Thymus (tissue), 11 donors: ENCODE measurements around the gene CD302. TPM values are rescaled to one million over a fixed set of nuclear protein-coding genes. Genes with fewer than 3 reads are reported as not detected.
"Not testable (repeated sequence)": the region's sequence is repeated elsewhere in the genome, so short reads cannot be mapped to it uniquely, and the experiment has no call there.

Source experiments
- DNase-seq, 9 donors: peaks; one replicate each; pipeline ENCODE4 v3.0.0-alpha.2; 2013; ENCODE audit warnings: low spot score in 9 of 9, low read depth in 6 of 9, missing footprints in 1 of 9
- H3K27ac ChIP-seq, 2 donors: one replicate each; pipeline ENCODE4 v1.5.1; 2013; ENCODE audit warnings: control low read depth in 1 of 2, low read depth in 1 of 2, low read length in 1 of 2, mild to moderate bottlenecking in 1 of 2, moderate library complexity in 1 of 2
- H3K27me3 ChIP-seq, 2 donors: one replicate each; pipeline ENCODE4 v1.5.1; 2013; ENCODE audit warnings: low read length in 1 of 2; ENCODE audit not compliant: control insufficient read depth in 2 of 2, insufficient read depth in 1 of 2
- H3K36me3 ChIP-seq, 2 donors: one replicate each; pipeline ENCODE4 v1.5.1; 2013; ENCODE audit warnings: low read length in 1 of 2, mild to moderate bottlenecking in 1 of 2, moderate library complexity in 1 of 2; ENCODE audit not compliant: control insufficient read depth in 2 of 2, insufficient read depth in 2 of 2
- H3K4me1 ChIP-seq, 2 donors: one replicate each; pipeline ENCODE4 v1.5.1; 2013; ENCODE audit warnings: low read length in 2 of 2; ENCODE audit not compliant: control insufficient read depth in 2 of 2, insufficient read depth in 2 of 2
- H3K4me3 ChIP-seq, 2 donors: one replicate each; pipeline ENCODE4 v1.5.1; 2013; ENCODE audit warnings: low read length in 2 of 2, control low read depth in 1 of 2, mild to moderate bottlenecking in 1 of 2
- H3K9me3 ChIP-seq, 2 donors: one replicate each; pipeline ENCODE4 v1.5.1; 2013; ENCODE audit warnings: low read length in 1 of 2, mild to moderate bottlenecking in 1 of 2; ENCODE audit not compliant: control insufficient read depth in 2 of 2, insufficient read depth in 1 of 2
- WGBS: extraction: QIAGEN DNeasy Blood & Tissue Kit; methylation state at CpG from one replicate; pipeline ENCODE4 v1.1.7; 2013; 5-methylcytosine and 5-hydroxymethylcytosine counted together
- polyA plus RNA-seq: library from polyadenylated mRNA; stranded (reverse); fragments of 200-250 nt; gene quantifications from one replicate; pipeline ENCODE4 v1.2.3, GENCODE V29; 2013
- total RNA-seq: library from RNA; stranded (reverse); fragments of 120-200 nt; gene quantifications from one replicate; pipeline ENCODE4 v1.2.4, GENCODE V29; 2013
- donor health status: healthy.

Gene CD302
- total and polyA plus RNA-seq, 2 donors: 4.6 to 13.7 TPM

DNA sequence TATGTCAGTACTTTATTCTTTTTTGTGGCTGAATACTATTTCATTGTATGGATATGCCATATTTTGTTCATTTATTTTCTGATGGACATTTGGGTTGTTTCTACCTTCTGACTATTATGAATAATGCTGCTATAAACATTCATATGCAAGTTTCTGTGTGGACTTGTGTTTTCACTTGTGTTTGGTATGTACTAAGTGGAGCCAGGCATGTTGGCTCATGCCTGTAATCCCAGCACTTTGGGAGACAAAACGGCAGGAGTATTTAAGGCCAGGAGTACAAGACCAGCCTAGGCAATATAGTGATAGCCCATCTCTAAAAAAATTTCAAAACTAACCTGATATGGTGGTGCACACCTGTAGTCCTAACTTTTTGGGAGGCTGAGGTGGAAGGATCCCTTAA lies 62.4 kb downstream of the CD302 start:
- no peak for DNase-seq
- WGBS: 94% methylated on average over 1 of the region's 1 CpG
- Histone ChIP-seq H3K4me1 (no peaks in the 10 kb centered on the region), H3K36me3 (peaks cover 33 to 79% of the 10 kb centered on the region in 2 donors), H3K4me3 (no peak overlapping the region), H3K9me3 (no peaks in the 10 kb centered on the region), H3K27ac (no peak overlapping the region), H3K27me3 (no peaks in the 10 kb centered on the region)

- Histone ChIP-seq H3K27ac (no peak overlapping the region), H3K4me1 (no peaks in the 10 kb centered on the region), H3K36me3 (peaks cover 13 to 50% of the 10 kb centered on the region in 2 donors), H3K4me3 (no peak overlapping the region), H3K27me3 (no peaks in the 10 kb centered on the region), H3K9me3 (no peaks in the 10 kb centered on the region)
- WGBS: 89% methylated on average over 3 of the region's 3 CpGs
- DNase-seq: no peak
Measured at GRCh38 chr2:159728629-159729028, 69.4 kb downstream of the CD302 start.

DNA sequence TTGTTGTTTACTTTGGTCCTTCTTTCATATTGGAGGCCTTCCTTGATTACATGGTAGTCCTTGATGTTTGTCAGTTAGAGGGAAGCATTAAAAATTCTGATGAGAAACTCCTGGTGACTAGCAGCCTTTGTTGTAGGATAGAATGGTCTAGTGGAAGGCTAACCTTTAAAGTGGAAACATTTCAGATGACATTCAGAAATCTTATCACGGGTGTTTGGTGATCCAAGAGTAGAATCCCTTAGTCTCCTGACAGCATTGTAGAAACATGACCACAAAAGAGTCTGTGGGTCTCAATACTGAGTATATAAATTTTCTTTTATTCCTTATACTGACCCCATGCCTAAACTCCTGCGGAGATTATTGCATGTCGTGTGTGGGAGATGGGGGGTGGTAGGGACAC lies 72.3 kb downstream of the CD302 start:
- over 99% methylated on average over 3 of the region's 3 CpGs for WGBS
- H3K9me3 ChIP-seq: no peaks in the 10 kb centered on the region
- H3K36me3 ChIP-seq: peaks cover 6 to 40% of the 10 kb centered on the region in 2 donors
- no peak for DNase-seq
- H3K4me3 ChIP-seq: no peak overlapping the region
- no peaks in the 10 kb centered on the region for H3K4me1 ChIP-seq
- no peaks in the 10 kb centered on the region for H3K27me3 ChIP-seq
- H3K27ac ChIP-seq: no peak overlapping the region

DNA sequence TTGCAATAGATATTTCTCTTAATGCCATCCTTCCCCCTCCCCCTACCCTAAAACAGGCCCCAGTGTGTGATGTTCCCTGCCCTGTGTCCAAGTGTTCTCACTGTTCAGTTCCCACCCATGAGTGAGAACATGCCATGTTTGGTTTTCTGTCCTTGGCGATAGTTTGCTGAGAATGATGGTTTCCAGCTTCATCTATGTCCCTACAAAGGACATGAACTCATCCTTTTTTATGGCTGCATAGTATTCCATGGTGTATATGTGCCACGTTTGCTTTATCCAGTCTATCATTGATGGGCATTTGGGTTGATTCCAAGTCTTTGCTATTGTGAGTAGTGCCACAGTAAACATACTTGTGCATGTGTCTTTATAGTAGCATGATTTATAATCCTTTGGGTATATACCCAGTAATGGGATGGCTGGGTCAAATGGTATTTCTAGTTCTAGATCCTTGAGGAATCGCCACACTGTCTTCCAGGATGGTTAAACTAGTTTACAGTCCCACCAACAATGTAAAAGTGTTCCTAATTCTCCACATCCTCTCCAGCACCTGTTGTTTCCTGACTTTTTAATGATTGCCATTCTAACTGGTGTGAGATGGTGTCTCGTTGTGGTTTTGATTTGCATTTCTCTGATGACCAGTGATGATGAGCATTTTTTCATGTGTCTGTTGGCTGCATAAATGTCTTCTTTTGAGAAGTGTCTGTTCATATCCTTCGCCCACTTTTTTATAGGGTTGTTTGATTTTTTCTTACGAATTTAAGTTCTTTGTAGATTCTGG lies 73.0 kb downstream of the CD302 start:
- peaks cover 7 to 41% of the 10 kb centered on the region in 2 donors for H3K36me3 ChIP-seq
- not testable (repeated sequence) for H3K27me3 ChIP-seq, H3K27ac ChIP-seq, H3K4me1 ChIP-seq, DNase-seq, H3K9me3 ChIP-seq, H3K4me3 ChIP-seq
- WGBS: 86% methylated on average over 6 of the region's 6 CpGs

DNA sequence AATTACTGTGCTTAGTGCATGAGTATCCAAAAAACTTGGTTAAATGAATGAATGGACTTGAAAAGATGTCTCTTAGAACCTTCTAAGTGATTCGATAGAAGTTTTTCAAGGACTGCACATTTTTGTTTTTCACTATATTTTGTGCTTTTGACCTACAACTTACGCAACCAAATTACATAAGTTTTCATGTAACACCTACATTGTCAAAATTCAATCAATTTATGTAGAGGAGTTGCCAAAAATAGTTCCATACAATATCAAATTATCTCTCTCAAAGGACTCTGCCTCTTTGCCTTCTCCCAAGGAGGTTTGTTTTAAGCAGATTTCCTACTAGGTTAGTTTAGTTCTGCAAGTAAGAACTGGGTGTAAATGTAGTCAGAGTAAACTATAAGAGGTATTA lies 75.4 kb downstream of the CD302 start:
- DNase-seq: no peak
- Histone ChIP-seq H3K27me3 (no peaks in the 10 kb centered on the region), H3K4me1 (no peaks in the 10 kb centered on the region), H3K9me3 (no peaks in the 10 kb centered on the region), H3K27ac (no peak overlapping the region), H3K4me3 (no peak overlapping the region), H3K36me3 (peaks cover 7 to 51% of the 10 kb centered on the region in 2 donors)
- WGBS: 99% methylated on average over 2 of the region's 2 CpGs

DNA sequence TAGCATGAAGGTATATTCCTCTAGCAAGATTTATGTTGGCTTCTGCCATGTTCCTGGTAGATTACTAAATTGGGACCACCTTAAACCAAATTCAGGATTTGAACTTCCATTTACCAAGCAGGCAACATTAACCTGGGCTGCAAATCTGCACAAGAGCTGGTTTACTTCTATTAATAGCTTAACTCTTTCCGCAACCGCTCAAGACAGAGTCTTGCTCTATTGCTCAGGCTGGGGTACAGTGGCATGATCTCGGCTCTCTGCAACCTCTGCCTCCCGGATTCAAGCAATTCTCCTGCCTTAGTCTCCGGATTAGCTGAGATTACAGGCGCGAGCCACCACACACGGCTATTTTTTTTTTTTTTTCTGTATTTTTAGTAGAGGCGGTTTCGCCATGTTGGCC lies 77.3 kb downstream of the CD302 start:
- 98% methylated on average over 10 of the region's 10 CpGs for WGBS
- Histone ChIP-seq H3K4me1 (peaks cover 0 to 3% of the 10 kb centered on the region in 2 donors), H3K27ac (no peak overlapping the region), H3K36me3 (peaks cover 10 to 64% of the 10 kb centered on the region in 2 donors), H3K9me3 (no peaks in the 10 kb centered on the region), H3K27me3 (no peaks in the 10 kb centered on the region), H3K4me3 (no peak overlapping the region)
- no peak for DNase-seq

Other genes with a start within 250 kb of the CD302 start
- 43.3 TPM for gene BAZ2B, start 181.7 kb downstream of the CD302 start, total RNA-seq
- gene BAZ2B, start 181.7 kb downstream of the CD302 start, polyA plus RNA-seq: 16.9 TPM
- gene MARCHF7, start 85.7 kb downstream of the CD302 start, total RNA-seq: 118 TPM
- gene MARCHF7, start 85.7 kb downstream of the CD302 start, polyA plus RNA-seq: 80.1 TPM
- gene LY75, start 106.5 kb upstream of the CD302 start, total RNA-seq: 90.6 TPM
- gene LY75, start 106.5 kb upstream of the CD302 start, polyA plus RNA-seq: 20.2 TPM